Progenitor cell of endocrine pancreas (in vitro differentiated cells): ENCODE data around the gene CDH1. TPM values are rescaled to one million over a fixed set of nuclear protein-coding genes. Genes with fewer than 3 reads are reported as not detected.

Source experiments
- DNase-seq: peaks from one replicate; pipeline ENCODE4 v3.0.0; 2021; ENCODE audit warnings: low spot score; ENCODE audit not compliant: unreplicated experiment
- H3K27ac Mint-ChIP-seq: 2 replicates; pipeline ENCODE4 v1.8.0; 2021; ENCODE audit warnings: mild to moderate bottlenecking, moderate library complexity, mixed read lengths
- H3K27me3 Mint-ChIP-seq: 2 replicates; pipeline ENCODE4 v1.8.0; 2021; ENCODE audit warnings: mixed read lengths
- H3K36me3 Mint-ChIP-seq: 2 replicates; pipeline ENCODE4 v1.8.0; 2022; ENCODE audit warnings: mixed read lengths; ENCODE audit not compliant: insufficient read depth
- H3K4me1 Mint-ChIP-seq: 2 replicates; pipeline ENCODE4 v1.8.0; 2021; ENCODE audit warnings: low read depth, mixed read lengths
- H3K4me3 Mint-ChIP-seq: 2 replicates; pipeline ENCODE4 v1.8.0; 2021; ENCODE audit warnings: low read depth, mild to moderate bottlenecking, moderate library complexity, mixed read lengths
- H3K9me3 Mint-ChIP-seq: 2 replicates; pipeline ENCODE4 v1.8.0; 2021; ENCODE audit warnings: low read depth, mixed read lengths
- CTCF ChIP-seq: fragments of 200-600 bp; sonication (generic); IDR thresholded peaks from one replicate; pipeline ENCODE4 v1.5.0; 2021; ENCODE audit warnings: antibody characterized with exemption, mild to moderate bottlenecking; ENCODE audit not compliant: unreplicated experiment
- total RNA-seq: library from RNA; stranded (reverse); gene quantifications from 2 replicates; pipeline ENCODE4 v1.2.1, GENCODE V29; 2021

The CDH1 gene
- total RNA-seq, 1 donor from 2014 or later = 586 TPM

- Mint-ChIP-seq H3K4me3 (peak overlapping the region; percentile 55), H3K27ac (peak overlapping the region; percentile 98), H3K4me1 (peaks cover 48% of the 10 kb centered on the region), H3K9me3 (no peaks in the 10 kb centered on the region), H3K36me3 (peaks cover 9% of the 10 kb centered on the region), H3K27me3 (no peaks in the 10 kb centered on the region)
- peak; percentile 10 for TF ChIP-seq CTCF
- DNase-seq = no peak
Observed at GRCh38 chr16:68778551-68779231, 41.6 kb downstream of the CDH1 start.

GRCh38 chr16:68779891-68780290 lies 42.8 kb downstream of the CDH1 start:
- H3K9me3 Mint-ChIP-seq = no peaks in the 10 kb centered on the region
- peaks cover 51% of the 10 kb centered on the region for H3K4me1 Mint-ChIP-seq
- TF ChIP-seq CTCF = no peak
- no peaks in the 10 kb centered on the region for H3K27me3 Mint-ChIP-seq
- no peak for DNase-seq
- H3K27ac Mint-ChIP-seq = peak overlapping the region; percentile 98
- H3K36me3 Mint-ChIP-seq = peaks cover 18% of the 10 kb centered on the region
- no peak overlapping the region for H3K4me3 Mint-ChIP-seq

GRCh38 chr16:68781784-68782183 lies 44.7 kb downstream of the CDH1 start:
- no peak for DNase-seq
- H3K36me3 Mint-ChIP-seq = peaks cover 16% of the 10 kb centered on the region
- H3K27ac Mint-ChIP-seq = no peak overlapping the region
- H3K9me3 Mint-ChIP-seq = no peaks in the 10 kb centered on the region
- TF ChIP-seq CTCF = no peak
- no peak overlapping the region for H3K4me3 Mint-ChIP-seq
- no peaks in the 10 kb centered on the region for H3K27me3 Mint-ChIP-seq
- peaks cover 49% of the 10 kb centered on the region for H3K4me1 Mint-ChIP-seq

DNA sequence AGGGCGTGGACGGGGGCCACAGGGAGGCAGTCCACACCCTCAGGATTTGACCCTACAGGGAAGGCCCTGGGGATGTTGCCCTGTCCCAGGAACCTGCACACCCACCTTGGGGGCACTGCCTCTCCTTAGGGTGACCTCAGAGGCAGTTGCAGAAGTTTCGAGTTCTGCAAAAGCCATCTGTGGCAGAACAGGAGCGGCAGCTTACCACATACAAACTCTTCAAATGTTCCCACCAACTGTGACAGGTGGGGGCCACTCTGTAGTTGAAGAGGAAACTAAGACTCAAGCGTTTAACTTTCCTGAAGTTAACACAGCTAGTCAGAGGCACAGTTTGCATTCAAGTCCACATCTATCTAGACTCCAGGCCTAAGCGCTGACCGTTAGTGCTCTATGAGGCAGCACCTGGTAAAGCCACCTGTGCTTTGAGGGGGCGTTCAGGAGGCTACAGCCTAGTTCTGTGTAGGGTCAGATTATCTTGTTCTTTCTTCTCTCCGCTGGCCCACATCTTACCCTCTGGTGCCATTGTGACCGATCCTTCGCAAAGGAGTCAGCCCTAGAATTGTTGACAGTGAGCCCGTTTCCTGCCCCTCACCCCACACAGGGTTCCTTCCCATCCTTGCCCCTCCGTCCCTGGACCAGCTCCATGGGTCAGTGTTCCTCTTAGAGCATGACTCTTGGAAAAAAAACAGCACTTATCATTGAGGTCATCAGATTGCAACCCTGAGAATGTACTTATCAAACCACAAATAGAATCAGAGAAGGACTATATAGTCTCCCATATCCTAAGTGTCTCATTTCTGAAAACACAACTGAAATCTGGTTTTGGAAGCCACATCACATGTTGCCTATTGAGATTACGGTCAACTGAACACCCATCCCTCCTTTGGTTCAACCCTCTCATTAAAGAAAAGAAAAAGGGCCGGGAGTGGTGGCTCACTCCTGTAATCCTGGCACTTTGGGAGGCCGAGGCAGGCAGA lies 45.4 kb downstream of the CDH1 start:
- no peak overlapping the region for H3K4me3 Mint-ChIP-seq
- peaks cover 16% of the 10 kb centered on the region for H3K36me3 Mint-ChIP-seq
- TF ChIP-seq CTCF = no peak
- peaks cover 51% of the 10 kb centered on the region for H3K4me1 Mint-ChIP-seq
- DNase-seq = no peak
- no peaks in the 10 kb centered on the region for H3K9me3 Mint-ChIP-seq
- H3K27ac Mint-ChIP-seq = peak overlapping the region; percentile 19
- H3K27me3 Mint-ChIP-seq = no peaks in the 10 kb centered on the region

DNA sequence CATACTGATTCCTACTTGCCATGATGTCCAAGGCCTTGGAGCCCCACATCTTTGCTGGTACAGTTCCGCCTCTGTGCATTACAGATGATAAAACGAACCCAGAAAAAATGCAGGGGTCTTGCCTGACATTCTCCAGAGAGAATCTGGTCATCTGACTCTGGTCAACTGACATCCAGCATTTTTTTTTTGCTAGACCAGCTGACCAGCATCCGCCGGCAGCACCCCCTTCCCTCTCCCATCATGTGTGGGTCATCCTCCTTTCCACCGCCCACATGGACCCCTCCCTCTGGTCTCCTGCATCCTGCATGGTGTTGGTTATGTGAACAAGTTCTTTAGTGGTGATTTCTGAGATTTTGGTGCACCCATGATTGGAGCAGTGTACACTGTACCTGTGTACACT lies 47.1 kb downstream of the CDH1 start:
- H3K9me3 Mint-ChIP-seq = no peaks in the 10 kb centered on the region
- no peak for DNase-seq
- no peak overlapping the region for H3K4me3 Mint-ChIP-seq
- H3K27me3 Mint-ChIP-seq = no peaks in the 10 kb centered on the region
- TF ChIP-seq CTCF = no peak
- peak overlapping the region; percentile 65 for H3K27ac Mint-ChIP-seq
- H3K36me3 Mint-ChIP-seq = peaks cover 20% of the 10 kb centered on the region
- peaks cover 42% of the 10 kb centered on the region for H3K4me1 Mint-ChIP-seq
